ENCODE data around the gene RPL28.

RPL28 gene

DNA sequence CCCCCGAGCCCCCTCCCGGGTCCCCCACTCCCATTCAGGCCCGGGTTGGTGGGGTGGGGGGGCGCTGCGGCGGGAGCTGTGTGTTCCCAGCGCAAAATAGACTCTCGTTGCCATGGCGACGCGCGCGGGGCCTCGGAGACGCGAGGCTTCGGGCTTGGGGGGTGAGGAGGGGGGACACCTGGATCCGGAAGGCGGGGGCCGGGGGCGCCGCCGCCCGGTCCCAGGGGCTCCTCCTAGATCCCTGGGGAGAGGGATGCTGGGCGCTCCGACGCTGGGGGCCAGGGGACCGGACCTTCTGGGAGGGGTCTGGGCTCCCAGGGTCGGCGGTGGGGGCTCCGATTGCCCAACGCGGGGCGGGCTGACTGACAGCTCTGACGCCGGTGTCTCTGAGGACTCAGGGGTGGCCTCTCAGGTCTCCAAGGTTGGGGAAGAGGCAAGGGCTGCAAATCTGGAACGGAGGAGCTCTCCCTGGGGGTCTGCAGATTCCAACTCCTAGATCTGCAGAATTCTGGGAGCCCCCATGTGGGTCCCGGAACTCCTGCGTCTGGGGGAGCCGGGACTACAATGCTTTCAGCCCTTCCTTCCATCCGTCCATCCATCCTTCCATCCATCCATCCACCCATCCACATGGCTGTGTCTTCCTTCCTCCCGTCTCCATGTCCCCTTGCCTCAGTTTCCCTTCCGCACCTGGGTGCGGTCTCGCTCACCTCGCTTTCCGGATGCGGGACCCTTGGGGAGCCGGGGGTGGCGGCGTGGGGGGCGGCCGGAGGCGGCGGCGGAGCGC is 66.4 kb downstream of the RPL28 start:
- DNase-seq: peak in 1 of 2 experiments; percentile 54

Data from NCI-H1930 (cell line).